Astrocyte (in vitro differentiated cells and primary cell): Measurements from ENCODE around the gene RAB11FIP4.
"Not testable (repeated sequence)": the region's sequence is repeated elsewhere in the genome, so short reads cannot be mapped to it uniquely, and the experiment has no call there.

ENCODE experiments used
- EZH2 ChIP-seq: IDR thresholded peaks from 2 replicates; pipeline ENCODE4 v1.6.1; 2012; ENCODE audit warnings: mild to moderate bottlenecking, low read length, inconsistent platforms; ENCODE audit not compliant: insufficient read depth
- TF ChIP-seq, protein P1 (sequence below): IDR thresholded peaks from 2 replicates; pipeline ENCODE4 v1.5.1; 2011; ENCODE audit warnings: low read depth, mild to moderate bottlenecking, inconsistent platforms, low read length, moderate library complexity; ENCODE audit not compliant: insufficient read depth

DNA sequence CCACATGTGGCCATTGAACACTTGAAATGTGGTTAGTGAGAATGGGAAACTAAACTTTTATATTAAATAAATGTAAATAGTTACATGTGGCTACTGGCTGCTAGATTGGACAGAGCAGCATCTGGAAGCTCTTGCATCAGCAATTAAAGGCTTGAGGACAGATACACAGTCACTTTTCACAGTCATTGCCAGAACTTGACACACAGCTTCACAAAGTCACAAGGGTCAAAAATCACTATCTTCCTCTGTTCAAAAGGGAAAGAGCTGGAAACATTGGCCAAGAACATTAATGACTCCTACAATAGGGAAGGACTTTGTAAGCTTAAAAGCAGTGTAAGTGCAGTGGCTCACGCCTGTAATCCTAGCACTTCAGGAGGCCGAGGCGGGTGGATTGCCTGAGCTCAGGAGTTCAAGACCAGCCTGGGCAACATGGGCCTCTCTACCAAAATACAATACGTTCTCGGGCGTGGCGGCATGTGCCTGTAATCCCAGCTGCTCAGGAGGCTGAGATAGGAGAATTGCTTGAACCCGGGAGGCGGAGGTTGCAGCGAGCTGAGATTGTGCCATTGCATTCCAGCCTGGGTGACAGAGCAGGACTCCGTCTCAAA, 8.7 kb upstream of the RAB11FIP4 start:
- TF ChIP-seq, protein P1, sequence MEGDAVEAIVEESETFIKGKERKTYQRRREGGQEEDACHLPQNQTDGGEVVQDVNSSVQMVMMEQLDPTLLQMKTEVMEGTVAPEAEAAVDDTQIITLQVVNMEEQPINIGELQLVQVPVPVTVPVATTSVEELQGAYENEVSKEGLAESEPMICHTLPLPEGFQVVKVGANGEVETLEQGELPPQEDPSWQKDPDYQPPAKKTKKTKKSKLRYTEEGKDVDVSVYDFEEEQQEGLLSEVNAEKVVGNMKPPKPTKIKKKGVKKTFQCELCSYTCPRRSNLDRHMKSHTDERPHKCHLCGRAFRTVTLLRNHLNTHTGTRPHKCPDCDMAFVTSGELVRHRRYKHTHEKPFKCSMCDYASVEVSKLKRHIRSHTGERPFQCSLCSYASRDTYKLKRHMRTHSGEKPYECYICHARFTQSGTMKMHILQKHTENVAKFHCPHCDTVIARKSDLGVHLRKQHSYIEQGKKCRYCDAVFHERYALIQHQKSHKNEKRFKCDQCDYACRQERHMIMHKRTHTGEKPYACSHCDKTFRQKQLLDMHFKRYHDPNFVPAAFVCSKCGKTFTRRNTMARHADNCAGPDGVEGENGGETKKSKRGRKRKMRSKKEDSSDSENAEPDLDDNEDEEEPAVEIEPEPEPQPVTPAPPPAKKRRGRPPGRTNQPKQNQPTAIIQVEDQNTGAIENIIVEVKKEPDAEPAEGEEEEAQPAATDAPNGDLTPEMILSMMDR, result not testable (repeated sequence)
- TF ChIP-seq EZH2, result not testable (repeated sequence)
